Endothelial cell of umbilical vein (primary cell): ENCODE results near the gene ADRA2A. TPM values are rescaled to one million over a fixed set of nuclear protein-coding genes. Genes with fewer than 3 reads are reported as not detected.

ENCODE experiments used
- BruUV-seq: library from RNA; stranded (reverse); fragments of 400-500 nt; replicated peaks from 2 replicates; lab custom pipeline; 2021; lab: Mats Ljungman, UMichigan
- CTCF ChIA-PET: fragments of 300-600, 350-600 bp; sonication (Branson Sonifier 250); formaldehyde crosslinking; loops from one replicate; lab custom pipeline; 2021; ENCODE audit warnings: antibody characterized with exemption, inconsistent platforms; lab: Charles Lee
- POLR2A ChIA-PET: fragments of 300-600, 350-600 bp; sonication (Branson Sonifier 250); formaldehyde crosslinking; loops from one replicate; lab custom pipeline; 2021; ENCODE audit warnings: antibody characterized with exemption, inconsistent platforms; lab: Charles Lee
- DNase-seq: peaks from one replicate; pipeline ENCODE4 v3.0.0-alpha.2; 2011; ENCODE audit warnings: low read depth, low spot score
- FAIRE-seq: peaks from 2 replicates; lab custom pipeline; 2011; peaks lifted over from hg19 to GRCh38; lab: Jason Lieb, UNC
- H2AFZ ChIP-seq: 2 replicates; pipeline ENCODE4 v1.6.0; 2012; ENCODE audit warnings: low read depth, low read length, control low read depth, inconsistent platforms
- H3K27ac ChIP-seq: 2 replicates; pipeline ENCODE4 v1.5.1; 2011; ENCODE audit warnings: low read depth, mild to moderate bottlenecking, control low read depth, low read length, moderate library complexity; ENCODE audit not compliant: insufficient read depth
- H3K27me3 ChIP-seq, 2 experiments: 2 replicates each; pipeline versions ENCODE4 v1.6.0 to v1.6.1; 2011; ENCODE audit warnings: low read length in 2 of 2, mixed read lengths in 1 of 2; ENCODE audit not compliant: control insufficient read depth in 2 of 2, insufficient read depth in 2 of 2
- H3K36me3 ChIP-seq, 2 experiments: 2 replicates in 1 of 2; 3 replicates in 1 of 2; pipeline ENCODE4 v1.5.1; 2011; ENCODE audit warnings: low read length in 2 of 2, mild to moderate bottlenecking in 1 of 2, moderate library complexity in 1 of 2; ENCODE audit not compliant: control insufficient read depth in 2 of 2, insufficient read depth in 2 of 2; ENCODE audit errors: extremely low read depth in 1 of 2
- H3K4me1 ChIP-seq: 3 replicates; pipeline ENCODE4 v1.5.1; 2011; ENCODE audit warnings: mild to moderate bottlenecking, low read length; ENCODE audit not compliant: control insufficient read depth, insufficient read depth; ENCODE audit errors: extremely low read depth
- H3K4me2 ChIP-seq: 2 replicates; pipeline ENCODE4 v1.6.1; 2011; ENCODE audit warnings: low read length, control low read depth, mixed read lengths; ENCODE audit not compliant: insufficient read depth
- H3K4me3 ChIP-seq, 3 experiments: fragments of 200-600 bp in 1 of 3; sonication (generic), shearing (Covaris generic) in 1 of 3; replicated peaks in 1 of 3; 2 replicates each; pipeline ENCODE4 v1.5.1; 2011 to 2016; ENCODE audit warnings: control low read depth in 3 of 3, low read length in 3 of 3, mild to moderate bottlenecking in 2 of 3, inconsistent platforms in 1 of 3, low read depth in 1 of 3, moderate library complexity in 1 of 3; ENCODE audit not compliant: insufficient read depth in 1 of 3
- H3K79me2 ChIP-seq: 2 replicates; pipeline ENCODE4 v1.6.0; 2012; ENCODE audit warnings: low read length, inconsistent platforms; ENCODE audit not compliant: control insufficient read depth, insufficient read depth
- H3K9ac ChIP-seq: replicated peaks from 2 replicates; pipeline ENCODE3; 2011; ENCODE audit warnings: low read length, control low read depth; ENCODE audit not compliant: insufficient read depth; ENCODE audit errors: extremely low read depth
- H3K9me1 ChIP-seq: replicated peaks from 3 replicates; pipeline ENCODE4 v1.6.0; 2011; ENCODE audit warnings: mild to moderate bottlenecking, low read length; ENCODE audit not compliant: control insufficient read depth, insufficient read depth; ENCODE audit errors: extremely low read depth
- H3K9me3 ChIP-seq: replicated peaks from 2 replicates; pipeline ENCODE4 v1.5.1; 2012; ENCODE audit warnings: low read length, inconsistent platforms; ENCODE audit not compliant: control insufficient read depth, insufficient read depth
- H4K20me1 ChIP-seq: replicated peaks from 2 replicates; pipeline ENCODE3; 2011; ENCODE audit warnings: mild to moderate bottlenecking, low read length; ENCODE audit not compliant: control insufficient read depth, insufficient read depth; ENCODE audit errors: extremely low read depth
- EZH2 ChIP-seq: IDR thresholded peaks from 2 replicates; pipeline ENCODE4 v1.6.1; 2012; ENCODE audit warnings: borderline replicate concordance, low read depth, mild to moderate bottlenecking, moderate library complexity, low read length, inconsistent platforms; ENCODE audit not compliant: severe bottlenecking
- FOS ChIP-seq: IDR thresholded peaks from 2 replicates; pipeline ENCODE4 v1.6.1; 2011; ENCODE audit warnings: mild to moderate bottlenecking, low read length, moderate library complexity, borderline replicate concordance; ENCODE audit not compliant: insufficient read depth
- GATA2 ChIP-seq: IDR thresholded peaks from 2 replicates; pipeline ENCODE4 v1.7.0; 2011; ENCODE audit warnings: low read depth, mild to moderate bottlenecking, moderate library complexity, mixed read lengths, low read length; ENCODE audit not compliant: insufficient read length, insufficient read depth
- JUN ChIP-seq: IDR thresholded peaks from 2 replicates; pipeline ENCODE4 v1.6.1; 2011; ENCODE audit warnings: borderline replicate concordance, low read depth; ENCODE audit not compliant: insufficient read length, insufficient read depth
- MYC ChIP-seq: IDR thresholded peaks from one replicate; pipeline ENCODE4 v1.6.1; 2011; ENCODE audit warnings: mild to moderate bottlenecking, low read depth, low read length
- POLR2A ChIP-seq: IDR thresholded peaks from 2 replicates; pipeline ENCODE4 v1.6.1; 2012; ENCODE audit warnings: low read depth, mild to moderate bottlenecking, control low read depth, low read length
- POLR2AphosphoS5 ChIP-seq: IDR thresholded peaks from 2 replicates; pipeline ENCODE4 v1.6.1; 2012; ENCODE audit warnings: low read depth, mild to moderate bottlenecking, control low read depth, low read length, moderate library complexity; ENCODE audit not compliant: insufficient read depth
- dilution Hi-C: fragments of 300-500 bp; cut with MboI; formaldehyde crosslinking; loops from one replicate; pipeline ENCODE4 v1.15.0; 2019; ENCODE audit warnings: low sequenced_read_pairs; ENCODE audit not compliant: extremely low pct_ligation_motif_present
- intact Hi-C: fragments of 100-400 bp; cut with micrococcal nuclease; formaldehyde crosslinking; loops from one replicate; pipeline ENCODE4 v1.10.0; 2022
- polyA plus RNA-seq, 4 experiments: library from polyadenylated mRNA; depleted of rRNA in 3 of 4; stranded (reverse) in 3 of 4; unstranded in 1 of 4; fragments of >200 nt; gene quantifications; 2 replicates each; pipeline versions ENCODE4 v1.2.1 to v1.2.3, GENCODE V29; 2011 to 2012; ENCODE audit warnings: missing spikeins in 1 of 4
- total RNA-seq: library from RNA; stranded (reverse); gene quantifications from 2 replicates; pipeline ENCODE4 v1.2.3, GENCODE V29; 2021
- TF ChIP-seq, protein P1 (sequence below): IDR thresholded peaks from 2 replicates; pipeline ENCODE4 v1.6.1; 2011; ENCODE audit not compliant: insufficient read depth, insufficient read length

The ADRA2A gene
- total and polyA plus RNA-seq, 2 donors (not counting 3 experiments of a cell fraction or from before 2014, with no cell fraction given), result 0.03 TPM; not detected in 1

DNA sequence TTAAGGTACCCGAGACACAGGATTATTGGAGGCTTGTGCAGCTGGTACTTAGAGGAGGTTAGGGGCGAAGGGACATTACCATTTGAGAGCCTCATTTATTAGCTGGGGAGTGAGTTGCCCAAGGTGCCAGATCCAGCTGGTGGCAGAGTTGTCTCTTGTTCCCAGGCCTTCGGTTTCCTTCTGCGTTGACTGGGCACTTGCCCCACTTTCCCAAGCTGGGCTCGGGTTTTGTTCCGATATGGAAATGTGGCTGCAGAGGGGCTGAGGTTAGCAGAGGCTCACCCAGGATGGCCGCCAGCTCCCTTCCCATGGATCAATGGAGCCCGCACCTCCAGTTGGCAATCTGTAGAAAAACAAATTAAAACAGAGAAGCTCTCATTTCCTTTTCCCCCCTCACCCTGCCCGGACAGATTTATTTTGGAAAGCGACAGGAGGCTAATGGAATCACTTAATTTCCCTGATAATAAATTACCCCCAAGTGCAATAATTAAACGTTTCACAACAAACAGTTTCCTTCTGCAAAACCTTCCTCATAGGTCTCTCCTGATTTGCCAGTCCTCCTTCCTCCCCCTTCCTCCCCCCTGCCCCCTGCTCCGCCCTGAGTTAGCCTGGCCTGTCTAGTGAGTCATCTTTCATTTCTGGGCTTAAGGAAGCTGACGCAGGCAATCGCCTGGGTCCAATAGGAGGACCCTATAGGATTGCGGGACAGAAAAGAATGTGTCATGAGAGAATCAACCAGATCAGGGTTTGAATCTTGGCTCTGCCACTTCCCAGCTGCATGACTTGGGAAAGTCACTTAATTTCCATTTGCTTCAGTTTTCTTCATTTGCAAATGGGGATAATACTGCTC lies 51.7 kb downstream of the ADRA2A start:
- H2AFZ ChIP-seq, result no peak overlapping the region
- no peaks in the 10 kb centered on the region for H3K4me1 ChIP-seq
- no peaks in the 10 kb centered on the region for H4K20me1 ChIP-seq
- H3K9ac ChIP-seq, result no peak overlapping the region
- no peaks in the 10 kb centered on the region for H3K36me3 ChIP-seq
- H3K79me2 ChIP-seq, result no peaks in the 10 kb centered on the region
- intact Hi-C loops (no loop called here), dilution Hi-C loops (no loop called here)
- no peak overlapping the region for H3K27ac ChIP-seq
- DNase-seq (no peak), FAIRE-seq (no peak)
- H3K27me3 ChIP-seq, result no peaks in the 10 kb centered on the region
- BruUV-seq, result no TSS peak
- TF ChIP-seq, protein P1, sequence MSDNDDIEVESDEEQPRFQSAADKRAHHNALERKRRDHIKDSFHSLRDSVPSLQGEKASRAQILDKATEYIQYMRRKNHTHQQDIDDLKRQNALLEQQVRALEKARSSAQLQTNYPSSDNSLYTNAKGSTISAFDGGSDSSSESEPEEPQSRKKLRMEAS, result no peak
- TF ChIP-seq POLR2AphosphoS5 (no peak), GATA2 (no peak), POLR2A (no peak), EZH2 (no peak), MYC (no peak), FOS (no peak), JUN (no peak)
- no peaks in the 10 kb centered on the region for H3K9me1 ChIP-seq
- no peaks in the 10 kb centered on the region for H3K9me3 ChIP-seq
- CTCF ChIA-PET, result no interaction called here
- POLR2A ChIA-PET, result no interaction called here
- no peak overlapping the region for H3K4me3 ChIP-seq
- H3K4me2 ChIP-seq, result no peak overlapping the region
